DOHH2 (cell line): ENCODE data around the gene PPFIA2.

Source experiments
- H3F3A ChIP-seq: fragments of 200-600 bp; sonication (generic), shearing (Covaris generic); 2 replicates; pipeline ENCODE4 v1.6.0; 2016; ENCODE audit warnings: antibody characterized with exemption, mild to moderate bottlenecking; ENCODE audit not compliant: control insufficient read depth, insufficient read depth
- H3K27ac ChIP-seq: fragments of 200-600 bp; sonication (generic); 2 replicates; pipeline ENCODE4 v1.5.1; 2014; ENCODE audit warnings: low read depth, mild to moderate bottlenecking, low read length, moderate library complexity
- H3K27me3 ChIP-seq: fragments of 200-600 bp; sonication (generic); 2 replicates; pipeline ENCODE4 v1.6.1; 2014; ENCODE audit warnings: mild to moderate bottlenecking, low read length, mixed read lengths; ENCODE audit not compliant: control insufficient read depth
- H3K36me3 ChIP-seq: fragments of 200-600 bp; sonication (generic); 2 replicates; pipeline ENCODE4 v1.6.1; 2014; ENCODE audit warnings: mild to moderate bottlenecking, low read length, moderate library complexity, mixed read lengths; ENCODE audit not compliant: control insufficient read depth
- H3K4me1 ChIP-seq: fragments of 200-600 bp; sonication (generic); 2 replicates; pipeline ENCODE4 v1.6.1; 2014; ENCODE audit warnings: mild to moderate bottlenecking, low read length, mixed read lengths; ENCODE audit not compliant: control insufficient read depth
- H3K4me2 ChIP-seq: fragments of 200-600 bp; sonication (generic); 2 replicates; pipeline ENCODE4 v1.6.0; 2014; ENCODE audit warnings: mild to moderate bottlenecking, low read length, moderate library complexity
- H3K4me3 ChIP-seq: fragments of 200-600 bp; sonication (generic); 2 replicates; pipeline ENCODE4 v1.5.1; 2014; ENCODE audit warnings: mild to moderate bottlenecking, low read length, mixed read lengths
- H3K79me2 ChIP-seq: fragments of 200-600 bp; sonication (generic); 2 replicates; pipeline ENCODE4 v1.6.1; 2014; ENCODE audit warnings: mild to moderate bottlenecking, low read length, mixed read lengths; ENCODE audit not compliant: control insufficient read depth
- H3K9me2 ChIP-seq: fragments of 200-600 bp; sonication (generic); replicated peaks from 2 replicates; pipeline ENCODE4 v1.6.1; 2014; ENCODE audit warnings: mild to moderate bottlenecking, low read length, mixed read lengths; ENCODE audit not compliant: control insufficient read depth
- H3K9me3 ChIP-seq: fragments of 200-600 bp; sonication (generic); 2 replicates; pipeline ENCODE4 v1.6.1; 2014; ENCODE audit warnings: antibody characterized with exemption, low read length, mixed read lengths; ENCODE audit not compliant: control insufficient read depth, insufficient read depth
- H4K20me1 ChIP-seq: fragments of 200-600 bp; sonication (generic); 2 replicates; pipeline ENCODE4 v1.6.0; 2014; ENCODE audit warnings: low read depth, mild to moderate bottlenecking, antibody characterized with exemption, low read length, moderate library complexity; ENCODE audit not compliant: control insufficient read depth, insufficient read depth
- EZH2phosphoT487 ChIP-seq: fragments of 200-600 bp; sonication (generic); IDR thresholded peaks from 2 replicates; pipeline ENCODE4 v1.6.1; 2017; ENCODE audit warnings: borderline replicate concordance, mild to moderate bottlenecking, antibody characterized with exemption, low read length, moderate library complexity, mixed read lengths
- TF ChIP-seq, protein P1 (sequence below): fragments of 200-600 bp; sonication (generic); IDR thresholded peaks from one replicate; pipeline ENCODE4 v1.5.1; 2014; ENCODE audit warnings: antibody characterized with exemption, mild to moderate bottlenecking, low read depth, low read length; ENCODE audit not compliant: poor library complexity, severe bottlenecking

The PPFIA2 gene

GRCh38 chr12:81520064-81520945 is 238.8 kb downstream of the PPFIA2 start:
- no peak overlapping the region for H3K27ac ChIP-seq
- no peaks in the 10 kb centered on the region for H3K36me3 ChIP-seq
- no peaks in the 10 kb centered on the region for H3K9me3 ChIP-seq
- H3K79me2 ChIP-seq: no peaks in the 10 kb centered on the region
- H3K9me2 ChIP-seq: no peaks in the 10 kb centered on the region
- H3K27me3 ChIP-seq: no peaks in the 10 kb centered on the region
- H3F3A ChIP-seq: no peaks in the 10 kb centered on the region
- H4K20me1 ChIP-seq: no peaks in the 10 kb centered on the region
- H3K4me2 ChIP-seq: no peak overlapping the region
- H3K4me1 ChIP-seq: no peaks in the 10 kb centered on the region
- no peak overlapping the region for H3K4me3 ChIP-seq
- TF ChIP-seq EZH2phosphoT487: no peak
- TF ChIP-seq, protein P1, sequence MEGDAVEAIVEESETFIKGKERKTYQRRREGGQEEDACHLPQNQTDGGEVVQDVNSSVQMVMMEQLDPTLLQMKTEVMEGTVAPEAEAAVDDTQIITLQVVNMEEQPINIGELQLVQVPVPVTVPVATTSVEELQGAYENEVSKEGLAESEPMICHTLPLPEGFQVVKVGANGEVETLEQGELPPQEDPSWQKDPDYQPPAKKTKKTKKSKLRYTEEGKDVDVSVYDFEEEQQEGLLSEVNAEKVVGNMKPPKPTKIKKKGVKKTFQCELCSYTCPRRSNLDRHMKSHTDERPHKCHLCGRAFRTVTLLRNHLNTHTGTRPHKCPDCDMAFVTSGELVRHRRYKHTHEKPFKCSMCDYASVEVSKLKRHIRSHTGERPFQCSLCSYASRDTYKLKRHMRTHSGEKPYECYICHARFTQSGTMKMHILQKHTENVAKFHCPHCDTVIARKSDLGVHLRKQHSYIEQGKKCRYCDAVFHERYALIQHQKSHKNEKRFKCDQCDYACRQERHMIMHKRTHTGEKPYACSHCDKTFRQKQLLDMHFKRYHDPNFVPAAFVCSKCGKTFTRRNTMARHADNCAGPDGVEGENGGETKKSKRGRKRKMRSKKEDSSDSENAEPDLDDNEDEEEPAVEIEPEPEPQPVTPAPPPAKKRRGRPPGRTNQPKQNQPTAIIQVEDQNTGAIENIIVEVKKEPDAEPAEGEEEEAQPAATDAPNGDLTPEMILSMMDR: no peak

DNA sequence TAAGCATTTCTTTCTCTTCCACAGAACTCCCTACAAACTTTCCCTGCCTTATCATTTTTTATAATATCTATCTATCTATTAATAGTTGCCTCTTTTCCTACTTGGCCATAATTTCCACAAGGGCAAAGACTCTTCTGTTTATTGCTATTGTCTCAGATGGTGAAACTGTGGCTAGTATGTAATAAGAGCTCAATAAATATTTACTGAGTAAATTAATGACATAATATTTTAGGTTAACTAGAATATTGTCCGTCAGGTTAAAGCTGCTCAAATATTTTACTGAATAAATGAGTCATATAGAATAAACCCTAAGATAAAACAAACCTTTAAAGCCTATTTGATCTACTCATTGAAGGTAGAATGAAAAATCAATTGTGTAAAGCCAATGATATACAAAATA is 240.5 kb downstream of the PPFIA2 start:
- TF ChIP-seq EZH2phosphoT487: no peak
- TF ChIP-seq, protein P1: no peak
- H3K27ac ChIP-seq: no peak overlapping the region
- no peaks in the 10 kb centered on the region for H3K9me2 ChIP-seq
- no peaks in the 10 kb centered on the region for H3F3A ChIP-seq
- no peaks in the 10 kb centered on the region for H3K79me2 ChIP-seq
- no peaks in the 10 kb centered on the region for H3K36me3 ChIP-seq
- no peak overlapping the region for H3K4me2 ChIP-seq
- no peaks in the 10 kb centered on the region for H3K9me3 ChIP-seq
- no peaks in the 10 kb centered on the region for H3K27me3 ChIP-seq
- no peaks in the 10 kb centered on the region for H3K4me1 ChIP-seq
- H4K20me1 ChIP-seq: no peaks in the 10 kb centered on the region
- H3K4me3 ChIP-seq: no peak overlapping the region

DNA sequence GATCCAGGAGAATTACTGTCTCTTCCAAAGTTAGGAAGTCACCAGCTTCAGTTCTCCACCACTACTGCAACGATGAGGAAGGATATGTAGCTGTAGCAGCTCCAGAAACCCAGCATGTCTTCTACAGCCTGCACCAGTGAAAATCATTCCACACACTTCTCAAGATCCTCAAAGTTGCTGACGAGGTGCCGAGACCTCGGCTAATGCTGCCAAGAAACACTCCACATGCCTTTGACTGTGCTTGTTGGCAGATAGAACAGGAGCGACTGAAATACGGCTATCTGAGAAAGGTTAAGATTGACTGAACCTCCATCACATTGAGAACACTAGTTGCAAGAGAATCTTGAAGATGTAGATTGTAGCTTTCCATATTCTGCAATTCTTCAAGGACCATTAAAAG is 241.9 kb downstream of the PPFIA2 start:
- H3K79me2 ChIP-seq: no peaks in the 10 kb centered on the region
- H3K27ac ChIP-seq: no peak overlapping the region
- no peaks in the 10 kb centered on the region for H4K20me1 ChIP-seq
- no peak overlapping the region for H3K4me2 ChIP-seq
- H3K4me1 ChIP-seq: no peaks in the 10 kb centered on the region
- no peak for TF ChIP-seq EZH2phosphoT487
- TF ChIP-seq, protein P1: no peak
- no peaks in the 10 kb centered on the region for H3K9me2 ChIP-seq
- H3K27me3 ChIP-seq: no peaks in the 10 kb centered on the region
- H3K9me3 ChIP-seq: no peaks in the 10 kb centered on the region
- no peak overlapping the region for H3K4me3 ChIP-seq
- H3F3A ChIP-seq: no peaks in the 10 kb centered on the region
- H3K36me3 ChIP-seq: no peaks in the 10 kb centered on the region
